Spleen (tissue), 11 donors: ENCODE data around the gene ZNF722. TPM values are rescaled to one million over a fixed set of nuclear protein-coding genes. Genes with fewer than 3 reads are reported as not detected.

Source experiments
- DNase-seq: peaks from one replicate; pipeline ENCODE4 v3.0.0-alpha.2; 2020
- H3K27ac ChIP-seq, 8 donors: fragments of 200-600 bp; sonication (generic) in 7 of 8; 1 replicate in 4 of 8; 2 replicates in 4 of 8; pipeline versions ENCODE4 v1.5.0 to v1.8.0; 2016 to 2021; ENCODE audit warnings: inconsistent platforms in 4 of 8, mild to moderate bottlenecking in 4 of 8, moderate library complexity in 1 of 8
- H3K27me3 ChIP-seq, 7 donors: fragments of 200-600 bp; sonication (generic) in 6 of 7; replicated peaks in 1 of 7; 1 replicate in 4 of 7; 2 replicates in 3 of 7; pipeline versions ENCODE4 v1.5.0 to v1.8.0; 2016 to 2021; ENCODE audit warnings: inconsistent platforms in 3 of 7, mild to moderate bottlenecking in 1 of 7
- H3K36me3 ChIP-seq, 6 donors: fragments of 200-600 bp; sonication (generic) in 5 of 6; 1 replicate in 4 of 6; 2 replicates in 2 of 6; pipeline versions ENCODE4 v1.5.0 to v1.8.0; 2016 to 2021; ENCODE audit warnings: inconsistent platforms in 2 of 6
- H3K4me1 ChIP-seq, 6 donors: fragments of 200-600 bp; sonication (generic) in 5 of 6; 1 replicate in 3 of 6; 2 replicates in 3 of 6; pipeline versions ENCODE4 v1.5.0 to v1.8.0; 2016 to 2021; ENCODE audit warnings: inconsistent platforms in 3 of 6
- H3K4me3 ChIP-seq, 8 donors: fragments of 200-600 bp; sonication (generic) in 7 of 8; 1 replicate in 4 of 8; 2 replicates in 4 of 8; pipeline versions ENCODE4 v1.5.0 to v1.8.0; 2016 to 2021; ENCODE audit warnings: inconsistent platforms in 4 of 8, mild to moderate bottlenecking in 4 of 8, moderate library complexity in 2 of 8
- H3K9me3 ChIP-seq, 8 donors: fragments of 200-600 bp; sonication (generic) in 7 of 8; 1 replicate in 4 of 8; 2 replicates in 4 of 8; pipeline versions ENCODE4 v1.5.0 to v1.8.0; 2016 to 2021; ENCODE audit warnings: inconsistent platforms in 4 of 8
- CTCF ChIP-seq, 11 experiments: fragments of 200-600 bp in 7 of 11; fragments of 450-650 bp in 4 of 11; sonication (generic) in 4 of 11; IDR thresholded peaks in 8 of 11; conservative IDR thresholded peaks in 3 of 11; 1 replicate in 7 of 11; 2 replicates in 4 of 11; pipeline versions ENCODE4 v1.4.0 to v1.8.0; 2016 to 2021; ENCODE audit warnings: antibody characterized with exemption in 11 of 11, inconsistent platforms in 4 of 11, mild to moderate bottlenecking in 1 of 11
- POLR2A ChIP-seq, 3 donors: fragments of 450-650 bp; IDR thresholded peaks; one replicate each; pipeline ENCODE4 v1.5.1; 2017; ENCODE audit warnings: antibody characterized with exemption in 3 of 3, mild to moderate bottlenecking in 1 of 3
- POLR2AphosphoS5 ChIP-seq, 3 donors: sonication (generic); formaldehyde crosslinking; IDR thresholded peaks; one replicate each; pipeline ENCODE4 v1.5.1; 2017; ENCODE audit warnings: antibody characterized with exemption in 3 of 3
- WGBS, 5 donors: extraction: QIAGEN DNeasy Blood & Tissue Kit in 3 of 5; methylation state at CpG; one replicate each; pipeline versions ENCODE4 v1.1.5 to v1.1.7; 2013 to 2018; 5-methylcytosine and 5-hydroxymethylcytosine counted together
- intact Hi-C: fragments of 100-400 bp; cut with DNase I; formaldehyde crosslinking; loops from one replicate; pipeline ENCODE4 v1.15.0; 2023; ENCODE audit warnings: low total_unique reads
- polyA plus RNA-seq, 3 donors: library from polyadenylated mRNA; stranded (reverse); fragments of 200-250 nt; gene quantifications; one replicate each; pipeline ENCODE4 v1.2.1, GENCODE V29; 2013
- small RNA-seq, 4 donors: library from RNA; depleted of rRNA; stranded (forward); fragments of <200 nt; gene quantifications; one replicate each; pipeline ENCODE3, GENCODE V24; 2016
- total RNA-seq, 7 donors: library from RNA; depleted of rRNA in 3 of 7; stranded (reverse); fragments of >200 nt in 3 of 7; fragmentation: NEBNext Ultra II Directional in 4 of 7; extraction: Animal tissue kit (Norgen Biotek cat#: 25700) in 4 of 7; gene quantifications; one replicate each; pipeline versions ENCODE4 v1.1.0 to v1.2.1, GENCODE V29; 2016 to 2021
- donor health status: healthy with polysubstance abuse.
- donor health status: DM: no; HTN: no; CAD: no; lungs with moderate emphysema.
- donor health status: DM: no; HTN: no; CAD: no.
- donor health status: Bipolar disorder and iron deficiency.
- donor health status: healthy.
- donor health status: DM: no; HTN: no; CAD: no.
- donor health status: DM: yes; HTN: yes; CAD: no.

The ZNF722 gene
- total and polyA plus RNA-seq, 10 donors: not detected

GRCh38 chr7:64037095-64037494, 38.4 kb downstream of the ZNF722 start:
- H3K4me1 ChIP-seq: no peaks in the 10 kb centered on the region
- H3K36me3 ChIP-seq: no peaks in the 10 kb centered on the region
- H3K4me3 ChIP-seq: no peak overlapping the region
- H3K27ac ChIP-seq: no peak overlapping the region
- no peak for TF ChIP-seq CTCF (IDR thresholded peaks at IDR 0.05 in 8 of 11, conservative IDR thresholded peaks at IDR 0.05 in 3 of 11)
- TF ChIP-seq POLR2AphosphoS5 (IDR thresholded peaks at IDR 0.05): no peak
- TF ChIP-seq POLR2A (IDR thresholded peaks at IDR 0.05): no peak
- peaks cover 0 to 14% (median 0%) of the 10 kb centered on the region in 7 donors for H3K27me3 ChIP-seq
- no peak for DNase-seq
- 24 to 50% (median 35%) methylated on average over 11 to 21 of the region's 21 CpGs for WGBS, 5 donors
- peaks cover 11 to 100% (median 99%) of the 10 kb centered on the region in 8 donors for H3K9me3 ChIP-seq
- intact Hi-C loops: no loop called here

GRCh38 chr7:64045301-64046040, 46.8 kb downstream of the ZNF722 start, which contains the start of gene ZNF727:
TSS of gene ZNF727 (plus strand) at chr7:64045434. CDS start at chr7:64045622, 188 bp downstream.
- TF ChIP-seq CTCF (IDR thresholded peaks at IDR 0.05 in 8 of 11, conservative IDR thresholded peaks at IDR 0.05 in 3 of 11) (no peak), POLR2AphosphoS5 (IDR thresholded peaks at IDR 0.05) (peak in 1 of 3 donors; percentile 60)
- Histone ChIP-seq H3K27ac (peak within 1 kb of the TSS in 7 of 8 donors; percentile 3 to 76 (median 62)), H3K4me3 (peak within 1 kb of the TSS; percentile 31 to 53 (median 37)), H3K9me3 (peaks cover 0 to 96% (median 78%) of the 10 kb centered on the region in 8 donors), H3K36me3 (no peaks in the 10 kb centered on the region), H3K4me1 (no peaks in the 10 kb centered on the region), H3K27me3 (no peaks in the 10 kb centered on the region)
- WGBS, 5 donors: 7 to 33% (median 13%) methylated on average over 29 to 33 of the region's 33 CpGs
- intact Hi-C loops: no loop called here
- DNase-seq: peak; percentile 74

- peaks cover 0 to 95% (median 74%) of the 10 kb centered on the region in 8 donors for H3K9me3 ChIP-seq
- no peaks in the 10 kb centered on the region for H3K4me1 ChIP-seq
- no peaks in the 10 kb centered on the region for H3K36me3 ChIP-seq
- H3K27me3 ChIP-seq: no peaks in the 10 kb centered on the region
- no peak for DNase-seq
- H3K4me3 ChIP-seq: peak overlapping the region; percentile 31 to 53 (median 37)
- intact Hi-C loops: no loop called here
- 20 to 36% (median 27%) methylated on average over 12 of the region's 12 CpGs for WGBS, 5 donors
- TF ChIP-seq CTCF (IDR thresholded peaks at IDR 0.05 in 8 of 11, conservative IDR thresholded peaks at IDR 0.05 in 3 of 11) (no peak), POLR2AphosphoS5 (IDR thresholded peaks at IDR 0.05) (no peak), POLR2A (IDR thresholded peaks at IDR 0.05) (no peak)
- H3K27ac ChIP-seq: peak overlapping the region in 6 of 8 donors; percentile 54 to 76 (median 67)
These were observed 47.4 kb downstream of the ZNF722 start for GRCh38 chr7:64046041-64046389.

Small RNAs within 50 kb of the gene (small RNA-seq; reads per million reads assigned to genes)
- 0 reads per million in 4 donors for gene AC092634.1
- gene AC092634.7: 0 reads per million in 4 donors
- 0 reads per million in 4 donors for gene VN1R36P

Other genes with a start within 250 kb of the ZNF722 start
- 10 to 100 TPM in 1 of 7 donors, 1 to 10 TPM in 6; 1.6 to 10.6 (median 4.2) TPM for gene ZNF727, start 46.6 kb downstream of the ZNF722 start, total RNA-seq
- gene ZNF727, start 46.6 kb downstream of the ZNF722 start, polyA plus RNA-seq: under 1 TPM in 1 of 3 donors, not detected in 2; 0.26 TPM
- not detected for gene ZNF735, start 208.4 kb downstream of the ZNF722 start, total RNA-seq
- not detected for gene ZNF735, start 208.4 kb downstream of the ZNF722 start, polyA plus RNA-seq
- not detected for gene ZNF679, start 229.6 kb downstream of the ZNF722 start, total RNA-seq
- gene ZNF679, start 229.6 kb downstream of the ZNF722 start, polyA plus RNA-seq: not detected